Naive thymus-derived CD4-positive, alpha-beta T cell (primary cell): ENCODE measurements around the gene ARMC5. TPM values are rescaled to one million over a fixed set of nuclear protein-coding genes. Genes with fewer than 3 reads are reported as not detected.

Experiments
- ATAC-seq: fragments of 150-1000 bp; cut with Tn5 transposase; 2 replicates; pipeline ENCODE4 v1.10.0; 2021; ENCODE audit warnings: mild to moderate bottlenecking, moderate library complexity
- CTCF ChIA-PET: fragments of 350-600 bp; sonication (Branson Sonifier 250); formaldehyde crosslinking; loops from one replicate; lab custom pipeline; 2021; ENCODE audit warnings: antibody characterized with exemption; lab: Charles Lee
- POLR2A ChIA-PET: fragments of 350-600 bp; sonication (Branson Sonifier 250); formaldehyde crosslinking; loops from one replicate; lab custom pipeline; 2021; ENCODE audit warnings: antibody characterized with exemption, inconsistent platforms; lab: Charles Lee
- DNase-seq, 9 donors: peaks; one replicate each; pipeline versions ENCODE4 v3.0.0 to v3.0.0-alpha.2; 2020 to 2022; ENCODE audit warnings: mixed read lengths in 1 of 9
- H3K27ac ChIP-seq: one replicate; pipeline ENCODE4 v1.7.0; 2013; ENCODE audit warnings: mild to moderate bottlenecking, low read depth, low read length, moderate library complexity
- H3K27me3 ChIP-seq, 2 donors: one replicate each; pipeline ENCODE4 v1.7.0; 2013; ENCODE audit warnings: low read length in 2 of 2, mild to moderate bottlenecking in 2 of 2, moderate library complexity in 2 of 2; ENCODE audit not compliant: control insufficient read depth in 2 of 2, insufficient read depth in 2 of 2
- H3K36me3 ChIP-seq, 3 experiments: 1 replicate in 2 of 3; 2 replicates in 1 of 3; pipeline ENCODE4 v1.7.0; 2013; ENCODE audit warnings: low read length in 3 of 3, mild to moderate bottlenecking in 3 of 3, moderate library complexity in 1 of 3; ENCODE audit not compliant: insufficient read depth in 3 of 3, control insufficient read depth in 2 of 3
- H3K4me1 ChIP-seq, 2 donors: one replicate each; pipeline ENCODE4 v1.7.0; 2013; ENCODE audit warnings: low read length in 2 of 2, mild to moderate bottlenecking in 2 of 2, moderate library complexity in 1 of 2; ENCODE audit not compliant: control insufficient read depth in 2 of 2, insufficient read depth in 2 of 2
- H3K4me3 ChIP-seq: 2 replicates; pipeline ENCODE4 v1.7.0; 2013; ENCODE audit warnings: mild to moderate bottlenecking, low read length
- H3K9me3 ChIP-seq, 3 experiments: 1 replicate in 2 of 3; 2 replicates in 1 of 3; pipeline ENCODE4 v1.7.0; 2013; ENCODE audit warnings: low read length in 3 of 3; ENCODE audit not compliant: control insufficient read depth in 2 of 3
- H3K27ac Mint-ChIP-seq, 9 donors: one replicate each; pipeline ENCODE4 v1.8.0; 2020 to 2022; ENCODE audit warnings: mixed read lengths in 9 of 9, mild to moderate bottlenecking in 8 of 9, moderate library complexity in 5 of 9, inconsistent platforms in 2 of 9
- H3K27me3 Mint-ChIP-seq, 5 donors: one replicate each; pipeline ENCODE4 v1.8.0; 2021 to 2022; ENCODE audit warnings: mixed read lengths in 5 of 5, mild to moderate bottlenecking in 1 of 5
- H3K36me3 Mint-ChIP-seq, 5 donors: one replicate each; pipeline ENCODE4 v1.8.0; 2020 to 2022; ENCODE audit warnings: mixed read lengths in 5 of 5, mild to moderate bottlenecking in 3 of 5, inconsistent platforms in 1 of 5
- H3K4me1 Mint-ChIP-seq, 7 donors: one replicate each; pipeline ENCODE4 v1.8.0; 2020 to 2022; ENCODE audit warnings: mixed read lengths in 7 of 7, mild to moderate bottlenecking in 3 of 7, inconsistent platforms in 1 of 7
- H3K4me3 Mint-ChIP-seq, 10 donors: one replicate each; pipeline ENCODE4 v1.8.0; 2020 to 2022; ENCODE audit warnings: mild to moderate bottlenecking in 10 of 10, mixed read lengths in 10 of 10, moderate library complexity in 6 of 10, inconsistent platforms in 2 of 10
- H3K9me3 Mint-ChIP-seq, 11 donors: one replicate each; pipeline ENCODE4 v1.8.0; 2020 to 2022; ENCODE audit warnings: mixed read lengths in 11 of 11, mild to moderate bottlenecking in 4 of 11, inconsistent platforms in 1 of 11, moderate library complexity in 1 of 11
- intact Hi-C, 2 donors: fragments of 100-400 bp; cut with micrococcal nuclease; formaldehyde crosslinking; loops; one replicate each; pipeline ENCODE4 v1.15.1; 2023
- polyA plus RNA-seq, 2 donors: library from polyadenylated mRNA; unstranded; fragments of 300-500 nt; fragmentation: Illumina TruSeq; gene quantifications; one replicate each; pipeline ENCODE4 v1.2.3, GENCODE V29; 2021
- total RNA-seq, 6 experiments: library from RNA in 5 of 6; stranded (reverse) in 5 of 6; gene quantifications; 1 replicate in 5 of 6; 2 replicates in 1 of 6; pipeline ENCODE4 v1.2.3 and lab custom pipeline; 2021 to 2026

ARMC5 gene
- total and polyA plus RNA-seq, 7 experiments from 2014 or later: 6.2 to 14.4 (median 11.5) TPM

DNA sequence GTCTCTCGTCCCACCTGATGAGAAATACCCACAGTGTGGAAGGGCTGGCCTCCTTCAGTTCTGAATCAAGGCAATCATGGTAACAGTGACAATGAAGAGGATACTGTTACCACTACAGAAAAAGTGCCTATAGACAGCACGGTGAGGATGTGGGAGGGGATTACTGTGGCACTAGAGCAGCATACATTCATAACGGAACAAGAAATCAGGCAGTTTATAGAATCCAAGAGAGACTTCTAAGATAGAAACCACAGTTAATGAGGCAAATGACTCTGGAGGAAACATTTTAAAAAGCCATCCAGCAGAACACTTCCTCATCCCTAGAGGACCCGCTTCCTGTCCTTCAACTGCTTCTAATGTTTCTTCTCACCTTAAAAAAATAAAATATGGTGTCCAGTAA lies 46.2 kb downstream of the ARMC5 start:
- H3K9me3 ChIP-seq: no peaks in the 10 kb centered on the region

DNA sequence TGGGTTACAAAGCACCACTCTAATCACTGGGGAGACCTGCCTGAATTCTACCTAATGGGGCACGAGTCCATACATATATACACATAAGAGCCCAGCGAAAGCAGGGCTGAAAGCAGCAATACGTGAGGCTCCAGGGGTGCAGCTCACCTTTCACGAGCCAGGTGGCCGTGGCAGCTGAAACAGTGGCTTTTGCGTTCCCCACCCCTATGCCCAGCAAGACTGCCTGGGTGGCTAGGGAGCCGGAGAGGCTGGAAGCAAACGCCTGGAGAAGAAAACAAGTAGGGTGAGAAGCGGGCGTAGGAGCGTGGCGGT lies 48.3 kb downstream of the ARMC5 start:
- intact Hi-C loops: loop anchor here in 1 of 2 donors (2.0 to 5.0 kb wide), 2 partner anchors 189 to 360 kb away; no protein-coding TSS in a partner anchor

More for the DNA sequence above, 46.2 kb downstream of the ARMC5 start:
- CTCF ChIA-PET: no interaction called here
- no peak overlapping the region for H3K27ac ChIP-seq
- DNase-seq: no peak
- Mint-ChIP-seq H3K9me3 (peaks cover 0 to 2% (median 0%) of the 10 kb centered on the region in 11 donors), H3K4me3 (peak overlapping the region in 1 of 10 donors; percentile 12), H3K27ac (peak overlapping the region; percentile 3 to 96 (median 75)), H3K4me1 (peaks cover 26 to 68% (median 54%) of the 10 kb centered on the region in 7 donors), H3K27me3 (no peaks in the 10 kb centered on the region), H3K36me3 (peaks cover 0 to 11% (median 2%) of the 10 kb centered on the region in 5 donors)
- peaks cover 0 to 13% (median 0%) of the 10 kb centered on the region in 3 experiments for H3K36me3 ChIP-seq
- H3K4me1 ChIP-seq: peaks cover 25 to 27% of the 10 kb centered on the region in 2 donors
- no peak for ATAC-seq
- intact Hi-C loops: loop anchor here in 1 of 2 donors (5.0 kb wide), 1 partner anchor 362 kb away; no protein-coding TSS in a partner anchor
- POLR2A ChIA-PET: no interaction called here
- H3K27me3 ChIP-seq: no peaks in the 10 kb centered on the region
- no peak overlapping the region for H3K4me3 ChIP-seq

GRCh38 chr16:31507929-31508705 lies 48.8 kb downstream of the ARMC5 start, which contains the start of gene RUSF1:
TSS of gene RUSF1 (minus strand) at chr16:31508391. CDS start at chr16:31508373, 18 bp downstream.
- H3K27me3 Mint-ChIP-seq: no peaks in the 10 kb centered on the region
- CTCF ChIA-PET: no interaction called here
- H3K9me3 ChIP-seq: no peaks in the 10 kb centered on the region
- peak within 1 kb of the TSS; percentile 93 for H3K27ac ChIP-seq
- peaks cover 30 to 66% (median 53%) of the 10 kb centered on the region in 7 donors for H3K4me1 Mint-ChIP-seq
- intact Hi-C loops: loop anchor here (1.0 to 5.0 kb wide), 12 partner anchors 19 to 434 kb away; partner anchors contain the start of genes ARMC5 (in 2 of the 2), KAT8 (in 1 of the 2), ZNF646 (in 1 of the 2) and ZNF668 (in 1 of the 2)
- peaks cover 27% of the 10 kb centered on the region in 2 donors for H3K4me1 ChIP-seq
- POLR2A ChIA-PET: interaction anchor here (0.6 to 2.9 kb wide), 17 partner anchors 20 to 434 kb away, joined by 3 to 22 read pairs (median 5); partner anchors contain the start of genes ARMC5, ZNF267, ZNF646 and ZNF668
- ATAC-seq (peak; percentile 93), DNase-seq (peak; percentile 63 to 84 (median 77))
- peaks cover 0 to 8% (median 0%) of the 10 kb centered on the region in 11 donors for H3K9me3 Mint-ChIP-seq
- H3K4me3 Mint-ChIP-seq: peak within 1 kb of the TSS; percentile 83 to 98 (median 92)
- H3K27me3 ChIP-seq: no peaks in the 10 kb centered on the region
- H3K36me3 ChIP-seq: peaks cover 0 to 12% (median 0%) of the 10 kb centered on the region in 3 experiments
- peak within 1 kb of the TSS; percentile 77 for H3K4me3 ChIP-seq
- H3K27ac Mint-ChIP-seq: peak within 1 kb of the TSS; percentile 93 to 98 (median 97)
- peaks cover 0 to 13% (median 3%) of the 10 kb centered on the region in 5 donors for H3K36me3 Mint-ChIP-seq

More for the DNA sequence above, 48.3 kb downstream of the ARMC5 start:
- Histone ChIP-seq H3K27me3 (no peaks in the 10 kb centered on the region), H3K4me3 (peak overlapping the region; percentile 77), H3K36me3 (peaks cover 0 to 12% (median 0%) of the 10 kb centered on the region in 3 experiments), H3K4me1 (peaks cover 27% of the 10 kb centered on the region in 2 donors), H3K27ac (peak overlapping the region; percentile 93), H3K9me3 (no peaks in the 10 kb centered on the region)
- peaks cover 27 to 68% (median 53%) of the 10 kb centered on the region in 7 donors for H3K4me1 Mint-ChIP-seq
- peak overlapping the region; percentile 93 to 98 (median 96) for H3K27ac Mint-ChIP-seq
- peaks cover 0 to 13% (median 3%) of the 10 kb centered on the region in 5 donors for H3K36me3 Mint-ChIP-seq
- peak overlapping the region; percentile 83 to 98 (median 92) for H3K4me3 Mint-ChIP-seq
- no peaks in the 10 kb centered on the region for H3K27me3 Mint-ChIP-seq
- ChIA-PET CTCF (no interaction called here), POLR2A (interaction anchor here (0.6 to 2.9 kb wide), 10 partner anchors 20 to 366 kb away, joined by 3 to 22 read pairs (median 6); partner anchors contain the start of genes ARMC5 and ZNF267)
- peaks cover 0 to 5% (median 0%) of the 10 kb centered on the region in 11 donors for H3K9me3 Mint-ChIP-seq
- DNase-seq: no peak
- peak; percentile 25 for ATAC-seq

GRCh38 chr16:31508706-31509195 lies 49.5 kb downstream of the ARMC5 start:
- intact Hi-C loops: loop anchor here (1.0 to 5.0 kb wide), 11 partner anchors 20 to 434 kb away; partner anchors contain the start of genes ARMC5 (in 2 of the 2), KAT8 (in 1 of the 2), ZNF646 (in 1 of the 2) and ZNF668 (in 1 of the 2)

GRCh38 chr16:31513126-31513525 lies 53.8 kb downstream of the ARMC5 start:
- intact Hi-C loops: no loop called here
- ATAC-seq: no peak
- ChIA-PET CTCF (no interaction called here), POLR2A (no interaction called here)
- no peak overlapping the region for H3K4me3 ChIP-seq
- no peaks in the 10 kb centered on the region for H3K9me3 ChIP-seq
- peaks cover 0 to 8% (median 3%) of the 10 kb centered on the region in 5 donors for H3K36me3 Mint-ChIP-seq
- peaks cover 11 to 29% (median 22%) of the 10 kb centered on the region in 7 donors for H3K4me1 Mint-ChIP-seq
- H3K9me3 Mint-ChIP-seq: peaks cover 0 to 14% (median 3%) of the 10 kb centered on the region in 11 donors
- peaks cover 17% of the 10 kb centered on the region in 2 donors for H3K4me1 ChIP-seq
- peaks cover 0 to 6% (median 0%) of the 10 kb centered on the region in 5 donors for H3K27me3 Mint-ChIP-seq
- no peak overlapping the region for H3K27ac Mint-ChIP-seq
- DNase-seq: no peak
- no peaks in the 10 kb centered on the region for H3K27me3 ChIP-seq
- H3K4me3 Mint-ChIP-seq: no peak overlapping the region
- H3K36me3 ChIP-seq: peaks cover 0 to 1% (median 0%) of the 10 kb centered on the region in 3 experiments
- no peak overlapping the region for H3K27ac ChIP-seq

More at GRCh38 chr16:31508706-31509195, 49.5 kb downstream of the ARMC5 start:
- peaks cover 0 to 12% (median 0%) of the 10 kb centered on the region in 3 experiments for H3K36me3 ChIP-seq
- H3K9me3 ChIP-seq: no peaks in the 10 kb centered on the region
- peaks cover 0 to 13% (median 3%) of the 10 kb centered on the region in 5 donors for H3K36me3 Mint-ChIP-seq
- H3K4me3 Mint-ChIP-seq: peak overlapping the region; percentile 83 to 98 (median 92)
- CTCF ChIA-PET: no interaction called here
- DNase-seq (no peak), ATAC-seq (no peak)
- H3K4me1 Mint-ChIP-seq: peaks cover 31 to 64% (median 53%) of the 10 kb centered on the region in 7 donors
- H3K27me3 ChIP-seq: no peaks in the 10 kb centered on the region
- peaks cover 0 to 8% (median 0%) of the 10 kb centered on the region in 11 donors for H3K9me3 Mint-ChIP-seq
- H3K4me1 ChIP-seq: peaks cover 27% of the 10 kb centered on the region in 2 donors
- no peaks in the 10 kb centered on the region for H3K27me3 Mint-ChIP-seq
- POLR2A ChIA-PET: interaction anchor here (0.8 to 2.9 kb wide), 13 partner anchors 20 to 435 kb away, joined by 3 to 22 read pairs (median 5); partner anchors contain the start of genes ARMC5, ZNF267, ZNF646 and ZNF668
- peak overlapping the region; percentile 77 for H3K4me3 ChIP-seq
- H3K27ac ChIP-seq: peak overlapping the region; percentile 93
- peak overlapping the region; percentile 93 to 98 (median 97) for H3K27ac Mint-ChIP-seq

- peak overlapping the region in 2 of 9 donors; percentile 17 to 70 for H3K27ac Mint-ChIP-seq
- H3K27ac ChIP-seq: no peak overlapping the region
- H3K4me1 Mint-ChIP-seq: peaks cover 9 to 24% (median 19%) of the 10 kb centered on the region in 7 donors
- ATAC-seq: no peak
- intact Hi-C loops: no loop called here
- no peak overlapping the region for H3K4me3 ChIP-seq
- H3K4me1 ChIP-seq: peaks cover 13 to 14% of the 10 kb centered on the region in 2 donors
- peaks cover 0 to 14% (median 3%) of the 10 kb centered on the region in 11 donors for H3K9me3 Mint-ChIP-seq
- H3K27me3 Mint-ChIP-seq: peaks cover 0 to 6% (median 0%) of the 10 kb centered on the region in 5 donors
- ChIA-PET POLR2A (no interaction called here), CTCF (no interaction called here)
- no peak for DNase-seq
- H3K36me3 Mint-ChIP-seq: peaks cover 0 to 5% (median 3%) of the 10 kb centered on the region in 5 donors
- H3K9me3 ChIP-seq: no peaks in the 10 kb centered on the region
- no peak overlapping the region for H3K4me3 Mint-ChIP-seq
- H3K27me3 ChIP-seq: no peaks in the 10 kb centered on the region
- no peaks in the 10 kb centered on the region for H3K36me3 ChIP-seq
Observed at GRCh38 chr16:31513884-31514283, 54.6 kb downstream of the ARMC5 start.
